ENCODE measurements around the gene SV2C.

DNA sequence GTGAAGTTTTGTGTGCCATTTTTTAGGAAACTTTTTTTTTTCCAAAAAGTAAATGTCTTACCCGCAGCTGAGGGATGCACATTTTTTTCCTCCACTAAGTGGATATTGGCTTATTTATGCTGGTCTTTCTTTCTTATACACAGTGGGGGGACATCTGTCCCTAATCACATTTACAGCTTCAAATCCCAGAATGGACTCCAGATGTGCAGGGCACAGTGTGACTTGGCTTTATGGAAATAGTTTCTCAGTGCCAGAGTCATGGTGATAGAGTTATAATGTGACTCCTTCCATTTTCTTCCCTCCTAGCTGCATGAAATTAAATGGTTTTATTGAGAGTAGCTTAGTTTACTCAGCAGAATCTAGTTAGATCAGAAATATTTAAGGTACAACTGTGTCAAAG, 66.5 kb downstream of the SV2C start:
- no peak for TF ChIP-seq POLR2A (IDR thresholded peaks at IDR 0.05)
- TF ChIP-seq, protein P1, sequence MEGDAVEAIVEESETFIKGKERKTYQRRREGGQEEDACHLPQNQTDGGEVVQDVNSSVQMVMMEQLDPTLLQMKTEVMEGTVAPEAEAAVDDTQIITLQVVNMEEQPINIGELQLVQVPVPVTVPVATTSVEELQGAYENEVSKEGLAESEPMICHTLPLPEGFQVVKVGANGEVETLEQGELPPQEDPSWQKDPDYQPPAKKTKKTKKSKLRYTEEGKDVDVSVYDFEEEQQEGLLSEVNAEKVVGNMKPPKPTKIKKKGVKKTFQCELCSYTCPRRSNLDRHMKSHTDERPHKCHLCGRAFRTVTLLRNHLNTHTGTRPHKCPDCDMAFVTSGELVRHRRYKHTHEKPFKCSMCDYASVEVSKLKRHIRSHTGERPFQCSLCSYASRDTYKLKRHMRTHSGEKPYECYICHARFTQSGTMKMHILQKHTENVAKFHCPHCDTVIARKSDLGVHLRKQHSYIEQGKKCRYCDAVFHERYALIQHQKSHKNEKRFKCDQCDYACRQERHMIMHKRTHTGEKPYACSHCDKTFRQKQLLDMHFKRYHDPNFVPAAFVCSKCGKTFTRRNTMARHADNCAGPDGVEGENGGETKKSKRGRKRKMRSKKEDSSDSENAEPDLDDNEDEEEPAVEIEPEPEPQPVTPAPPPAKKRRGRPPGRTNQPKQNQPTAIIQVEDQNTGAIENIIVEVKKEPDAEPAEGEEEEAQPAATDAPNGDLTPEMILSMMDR (IDR thresholded peaks at IDR 0.05): no peak

Data from testis (tissue), 2 donors.